NCI-H1105 (cell line): ENCODE results near the gene EPHA2.
"Not testable (repeated sequence)": the region's sequence is repeated elsewhere in the genome, so short reads cannot be mapped to it uniquely, and the experiment has no call there.

Source experiments
- DNase-seq: peaks from one replicate; lab custom pipeline; 2025; lab: John Stamatoyannopoulos, UW

EPHA2 gene

GRCh38 chr1:16155537-16156410 lies at the start of gene EPHA2:
TSS of gene EPHA2 (minus strand) at chr1:16156069. CDS start at chr1:16155932, 137 bp downstream.
- DNase-seq = peak; percentile 75

GRCh38 chr1:16205334-16205671 lies 49.4 kb upstream of the EPHA2 start:
- DNase-seq = no peak

- DNase-seq = no peak
Observed at GRCh38 chr1:16204634-16205333, 48.9 kb upstream of the EPHA2 start.

GRCh38 chr1:16204216-16204615 lies 48.3 kb upstream of the EPHA2 start:
- no peak for DNase-seq

GRCh38 chr1:16203550-16203949 lies 47.7 kb upstream of the EPHA2 start:
- DNase-seq = no peak

GRCh38 chr1:16202281-16203210 lies 46.7 kb upstream of the EPHA2 start:
- no peak for DNase-seq

GRCh38 chr1:16199700-16200099 lies 43.8 kb upstream of the EPHA2 start:
- DNase-seq = no peak

- DNase-seq = no peak
Observed at GRCh38 chr1:16199157-16199501, 43.3 kb upstream of the EPHA2 start.

- DNase-seq = no peak
Observed at GRCh38 chr1:16198444-16199156, 42.7 kb upstream of the EPHA2 start.

GRCh38 chr1:16196874-16197273 lies 41.0 kb upstream of the EPHA2 start:
- no peak for DNase-seq

GRCh38 chr1:16196139-16196538 lies 40.3 kb upstream of the EPHA2 start:
- DNase-seq = not testable (repeated sequence)

- DNase-seq = no peak
Observed at GRCh38 chr1:16195518-16195905, 39.6 kb upstream of the EPHA2 start.

- no peak for DNase-seq
Observed at GRCh38 chr1:16191916-16192546, 36.2 kb upstream of the EPHA2 start.

GRCh38 chr1:16191309-16191708 lies 35.4 kb upstream of the EPHA2 start:
- DNase-seq = no peak

- DNase-seq = no peak
Observed at GRCh38 chr1:16189921-16190621, 34.2 kb upstream of the EPHA2 start.

GRCh38 chr1:16189003-16189402 lies 33.1 kb upstream of the EPHA2 start:
- no peak for DNase-seq

GRCh38 chr1:16187748-16188401 lies 32.0 kb upstream of the EPHA2 start:
- peak; percentile 65 for DNase-seq

GRCh38 chr1:16186655-16187235 lies 30.9 kb upstream of the EPHA2 start:
- DNase-seq = no peak

- DNase-seq = peak; percentile 23
Observed at GRCh38 chr1:16184557-16185303, 28.9 kb upstream of the EPHA2 start.
